Heart left ventricle (tissue), 16 donors: ENCODE results near the gene CTNND2. TPM values are rescaled to one million over a fixed set of nuclear protein-coding genes. Genes with fewer than 3 reads are reported as not detected.

Experiments
- ATAC-seq, 4 donors: fragments of 200-7000 bp; cut with Tn5 transposase; one replicate each; pipeline ENCODE4 v1.9.1; 2020 to 2022; ENCODE audit warnings: moderate library complexity in 4 of 4, mild to moderate bottlenecking in 3 of 4, moderate number of reproducible peaks in 1 of 4
- DNase-seq, 5 donors: peaks; one replicate each; pipeline ENCODE4 v3.0.0-alpha.2; 2020
- H3K27ac ChIP-seq, 12 donors: fragments of 200-600 bp; sonication (generic) in 4 of 12; one replicate each; pipeline versions ENCODE4 v1.5.0 to v1.8.0; 2016 to 2022; ENCODE audit warnings: mild to moderate bottlenecking in 2 of 12
- H3K27me3 ChIP-seq, 9 donors: fragments of 200-600 bp; sonication (generic) in 2 of 9; one replicate each; pipeline versions ENCODE4 v1.5.1 to v1.8.0; 2016 to 2022; ENCODE audit warnings: mild to moderate bottlenecking in 3 of 9
- H3K36me3 ChIP-seq, 9 donors: fragments of 200-600 bp; sonication (generic) in 2 of 9; one replicate each; pipeline versions ENCODE4 v1.5.0 to v1.8.0; 2018 to 2022; ENCODE audit warnings: mild to moderate bottlenecking in 2 of 9
- H3K4me1 ChIP-seq, 12 donors: fragments of 200-600 bp; sonication (generic) in 4 of 12; one replicate each; pipeline versions ENCODE4 v1.5.0 to v1.8.0; 2016 to 2022; ENCODE audit warnings: mild to moderate bottlenecking in 3 of 12
- H3K4me3 ChIP-seq, 12 donors: fragments of 200-600 bp; sonication (generic) in 4 of 12; one replicate each; pipeline versions ENCODE4 v1.5.0 to v1.8.0; 2017 to 2022; ENCODE audit warnings: mild to moderate bottlenecking in 9 of 12, moderate library complexity in 4 of 12
- H3K9me3 ChIP-seq, 12 donors: fragments of 200-600 bp; sonication (generic) in 4 of 12; one replicate each; pipeline versions ENCODE4 v1.5.0 to v1.8.0; 2016 to 2022; ENCODE audit warnings: mild to moderate bottlenecking in 1 of 12
- POLR2A ChIP-seq, 2 donors: fragments of 450-650 bp; IDR thresholded peaks; one replicate each; pipeline ENCODE4 v1.6.1; 2017; ENCODE audit warnings: antibody characterized with exemption in 2 of 2, mild to moderate bottlenecking in 2 of 2, moderate library complexity in 2 of 2
- WGBS, 4 donors: extraction: QIAGEN DNeasy Blood & Tissue Kit in 2 of 4; methylation state at CpG; one replicate each; pipeline versions ENCODE4 v1.1.5 to v1.1.7; 2013 to 2018; 5-methylcytosine and 5-hydroxymethylcytosine counted together
- intact Hi-C, 10 donors: fragments of 100-400 bp; cut with DNase I; formaldehyde crosslinking; loops; one replicate each; pipeline versions ENCODE4 v1.11.1 to v1.14.2; 2022
- polyA plus RNA-seq, 2 donors: library from polyadenylated mRNA; stranded (reverse); fragments of 200-250 nt; gene quantifications; one replicate each; pipeline ENCODE4 v1.2.3, GENCODE V29; 2013
- total RNA-seq, 9 donors: library from RNA; depleted of rRNA in 2 of 9; stranded (reverse); fragments of >200 nt in 2 of 9; fragmentation: NEBNext Ultra II Directional in 3 of 9; extraction: Animal tissue kit (Norgen Biotek cat#: 25700) in 3 of 9; gene quantifications; one replicate each; pipeline versions ENCODE4 v1.1.0 to v1.2.4, GENCODE V29; 2016 to 2023
- TF ChIP-seq, protein P1 (sequence below), 12 donors: fragments of 200-600 bp; sonication (generic) in 4 of 12; IDR thresholded peaks; one replicate each; pipeline versions ENCODE4 v1.5.0 to v1.8.0; 2018 to 2022; ENCODE audit warnings: antibody characterized with exemption in 12 of 12, mild to moderate bottlenecking in 5 of 12
- donor health status: ischemic (EF 13 %, LVEDD 7.1; RV severe dilation, severe dysfunction).
- donor health status: healthy with polysubstance abuse.
- donor health status: DM: no; HTN: yes; CAD: no.
- donor health status: DM: no; HTN: no; CAD: no.
- donor health status: ischemic (EF 25% LVEDD 6.9; RV normal size, moderate dysfunction).
- donor health status: ischemic (EF 25% LVEDD 5.7; RV mildly dilated, moderate dysfunction).
- donor health status: healthy.
- donor health status: DM: yes; HTN: yes; CAD: no.
- donor health status: ischemic (EF 35%, LVEDD 5.7; RV mildly dilated, moderate dysfunction).
- donor health status: nonischemic (EF 11% LVEDD 7.7; RV severe dilation, severe dysfunction).
- donor health status: DM: yes; HTN: yes; CAD: no.
- donor health status: PGD.
- donor health status: ischemic (EF 29% LVEDD 5.4; RV normal size, mild dysfunction).
- donor health status: nonischemic (EF 23%, LVEDD 6.1; RV moderate dilation, normal function).

The CTNND2 gene
- total and polyA plus RNA-seq, 11 donors: 4.0 to 36.8 (median 20.2) TPM

DNA sequence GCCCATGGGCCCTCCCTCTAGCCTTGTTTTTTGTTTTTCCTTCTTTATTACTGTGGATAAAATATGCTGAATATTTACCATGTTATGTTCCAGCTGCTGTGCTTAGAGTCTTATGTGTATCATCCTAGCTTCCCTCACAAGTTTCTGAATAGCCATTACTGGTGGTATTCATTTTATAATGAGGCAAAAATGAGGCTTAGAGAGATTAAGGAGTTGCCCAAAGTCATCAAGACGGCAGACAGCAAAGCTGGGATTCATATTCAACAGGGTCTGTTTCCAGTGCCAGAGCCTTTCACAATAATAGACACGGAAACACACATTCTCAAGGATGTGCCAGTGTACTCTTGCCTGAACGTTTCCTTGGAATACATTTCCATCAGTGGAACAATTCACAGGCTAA lies 258.1 kb downstream of the CTNND2 start:
- intact Hi-C loops: no loop called here
- H3K27ac ChIP-seq: no peak overlapping the region
- DNase-seq (no peak), ATAC-seq (no peak)
- no peak for TF ChIP-seq POLR2A (IDR thresholded peaks at IDR 0.05)
- TF ChIP-seq, protein P1, sequence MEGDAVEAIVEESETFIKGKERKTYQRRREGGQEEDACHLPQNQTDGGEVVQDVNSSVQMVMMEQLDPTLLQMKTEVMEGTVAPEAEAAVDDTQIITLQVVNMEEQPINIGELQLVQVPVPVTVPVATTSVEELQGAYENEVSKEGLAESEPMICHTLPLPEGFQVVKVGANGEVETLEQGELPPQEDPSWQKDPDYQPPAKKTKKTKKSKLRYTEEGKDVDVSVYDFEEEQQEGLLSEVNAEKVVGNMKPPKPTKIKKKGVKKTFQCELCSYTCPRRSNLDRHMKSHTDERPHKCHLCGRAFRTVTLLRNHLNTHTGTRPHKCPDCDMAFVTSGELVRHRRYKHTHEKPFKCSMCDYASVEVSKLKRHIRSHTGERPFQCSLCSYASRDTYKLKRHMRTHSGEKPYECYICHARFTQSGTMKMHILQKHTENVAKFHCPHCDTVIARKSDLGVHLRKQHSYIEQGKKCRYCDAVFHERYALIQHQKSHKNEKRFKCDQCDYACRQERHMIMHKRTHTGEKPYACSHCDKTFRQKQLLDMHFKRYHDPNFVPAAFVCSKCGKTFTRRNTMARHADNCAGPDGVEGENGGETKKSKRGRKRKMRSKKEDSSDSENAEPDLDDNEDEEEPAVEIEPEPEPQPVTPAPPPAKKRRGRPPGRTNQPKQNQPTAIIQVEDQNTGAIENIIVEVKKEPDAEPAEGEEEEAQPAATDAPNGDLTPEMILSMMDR (IDR thresholded peaks at IDR 0.05): no peak
- H3K27me3 ChIP-seq: no peaks in the 10 kb centered on the region
- no peaks in the 10 kb centered on the region for H3K4me1 ChIP-seq
- no peaks in the 10 kb centered on the region for H3K36me3 ChIP-seq
- H3K4me3 ChIP-seq: no peak overlapping the region
- peaks cover 0 to 10% (median 0%) of the 10 kb centered on the region in 12 donors for H3K9me3 ChIP-seq
- WGBS, 4 donors: 35 to 54% (median 43%) methylated on average over 3 of the region's 3 CpGs

DNA sequence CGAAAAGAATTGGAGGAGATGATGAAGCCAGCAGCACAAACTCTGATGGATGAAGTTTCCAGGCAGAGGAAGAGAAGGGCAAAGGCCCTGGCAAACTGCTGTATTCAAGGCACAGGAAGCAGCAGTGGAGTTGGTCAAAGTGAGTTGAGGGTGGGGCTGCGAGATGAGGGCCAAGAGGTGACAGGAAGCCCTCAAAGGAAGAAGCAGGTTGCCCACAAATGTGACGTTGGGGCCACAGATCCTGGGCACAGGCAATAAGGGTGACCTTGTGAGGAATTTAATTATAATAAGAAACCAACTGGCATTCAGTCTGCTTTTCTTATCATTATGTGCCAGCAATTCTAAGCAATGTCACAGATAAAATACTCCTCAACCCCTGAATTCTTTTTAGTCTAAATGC lies 261.8 kb downstream of the CTNND2 start:
- DNase-seq: no peak
- H3K36me3 ChIP-seq: no peaks in the 10 kb centered on the region
- no peaks in the 10 kb centered on the region for H3K9me3 ChIP-seq
- ATAC-seq: no peak
- TF ChIP-seq POLR2A (IDR thresholded peaks at IDR 0.05): no peak
- TF ChIP-seq, protein P1 (IDR thresholded peaks at IDR 0.05): no peak
- peaks cover 0 to 9% (median 0%) of the 10 kb centered on the region in 12 donors for H3K4me1 ChIP-seq
- WGBS, 4 donors: 50 to 62% (median 53%) methylated on average over 3 of the region's 3 CpGs
- H3K27ac ChIP-seq: no peak overlapping the region
- H3K4me3 ChIP-seq: no peak overlapping the region
- intact Hi-C loops: no loop called here
- H3K27me3 ChIP-seq: no peaks in the 10 kb centered on the region

DNA sequence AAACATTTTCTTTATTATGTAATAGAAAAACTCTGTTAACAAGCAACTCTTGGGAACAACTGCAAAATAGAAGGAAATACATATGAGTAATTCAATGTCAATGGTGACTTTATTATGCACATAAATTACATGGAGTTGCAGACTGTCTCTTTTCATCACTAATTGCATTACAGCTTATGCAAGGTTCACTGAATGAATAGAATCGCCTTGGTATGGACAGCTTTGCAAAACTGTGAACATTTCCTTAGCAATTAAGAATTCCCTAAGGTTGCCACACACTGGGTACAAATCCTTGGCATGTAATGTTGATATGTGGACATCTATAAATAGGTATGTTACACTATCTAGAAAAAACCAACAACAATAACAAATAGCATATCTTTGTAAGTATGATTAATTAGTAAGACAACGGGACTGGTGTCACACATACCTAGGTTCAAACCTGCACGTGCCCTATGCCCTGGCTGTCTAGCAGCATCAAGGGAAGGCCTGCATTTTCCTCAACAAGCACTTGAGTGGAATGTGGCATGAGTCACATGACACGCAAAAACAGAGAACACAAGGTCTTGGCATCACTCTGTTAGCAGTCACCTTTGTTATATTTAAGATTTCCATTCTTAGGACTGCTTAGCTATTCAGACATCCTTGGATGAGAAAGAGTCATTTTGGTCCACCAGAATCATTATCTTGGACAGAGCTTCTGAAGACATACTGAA lies 263.9 kb downstream of the CTNND2 start:
- Histone ChIP-seq H3K27ac (no peak overlapping the region), H3K9me3 (no peaks in the 10 kb centered on the region), H3K27me3 (no peaks in the 10 kb centered on the region), H3K4me3 (no peak overlapping the region), H3K4me1 (peaks cover 0 to 9% (median 0%) of the 10 kb centered on the region in 12 donors), H3K36me3 (no peaks in the 10 kb centered on the region)
- ATAC-seq: peak in 1 of 4 donors; percentile 18
- intact Hi-C loops: no loop called here
- no peak for DNase-seq
- 61 to 71% (median 66%) methylated on average over 4 of the region's 4 CpGs for WGBS, 4 donors
- TF ChIP-seq, protein P1 (IDR thresholded peaks at IDR 0.05): no peak
- TF ChIP-seq POLR2A (IDR thresholded peaks at IDR 0.05): no peak

DNA sequence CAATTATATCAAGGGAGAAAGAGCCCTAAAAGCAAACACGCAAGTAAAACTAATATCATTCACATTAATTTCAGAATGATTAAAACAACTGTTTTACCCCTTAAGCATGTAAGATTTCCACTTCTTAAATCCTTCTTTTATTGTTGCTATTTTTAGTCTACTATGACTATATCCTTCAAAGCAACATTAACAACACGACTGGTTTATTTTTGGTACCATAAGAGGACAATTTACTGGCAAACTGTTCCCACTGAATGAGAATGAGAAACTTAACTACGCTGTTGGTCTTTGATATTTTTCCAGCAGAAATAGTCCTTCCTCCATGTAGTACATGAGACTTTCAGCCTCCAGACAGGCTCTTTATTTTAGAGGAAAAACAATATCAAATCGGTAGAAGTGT lies 281.5 kb downstream of the CTNND2 start:
- intact Hi-C loops: loop anchor here in 3 of 10 donors (5.0 to 10.0 kb wide), 2 partner anchors 238 to 355 kb away; no protein-coding TSS in a partner anchor
- no peaks in the 10 kb centered on the region for H3K36me3 ChIP-seq
- no peak for TF ChIP-seq POLR2A (IDR thresholded peaks at IDR 0.05)
- TF ChIP-seq, protein P1 (IDR thresholded peaks at IDR 0.05): no peak
- peak in 2 of 4 donors; percentile 36 to 38 for ATAC-seq
- no peak overlapping the region for H3K4me3 ChIP-seq
- no peaks in the 10 kb centered on the region for H3K9me3 ChIP-seq
- H3K4me1 ChIP-seq: peaks cover 0 to 5% (median 0%) of the 10 kb centered on the region in 12 donors
- DNase-seq: no peak
- 64 to 67% (median 64%) methylated on average over 4 of the region's 4 CpGs for WGBS, 4 donors
- no peak overlapping the region for H3K27ac ChIP-seq
- H3K27me3 ChIP-seq: no peaks in the 10 kb centered on the region
